GM12801 (cell line): ENCODE results near the gene ALDH9A1.

Experiments used
- TF ChIP-seq, protein P1 (sequence below): IDR thresholded peaks from one replicate; pipeline ENCODE4 v1.5.1; 2011; ENCODE audit warnings: control low read depth; ENCODE audit not compliant: insufficient read length; ENCODE audit errors: extremely low read depth

Gene ALDH9A1

DNA sequence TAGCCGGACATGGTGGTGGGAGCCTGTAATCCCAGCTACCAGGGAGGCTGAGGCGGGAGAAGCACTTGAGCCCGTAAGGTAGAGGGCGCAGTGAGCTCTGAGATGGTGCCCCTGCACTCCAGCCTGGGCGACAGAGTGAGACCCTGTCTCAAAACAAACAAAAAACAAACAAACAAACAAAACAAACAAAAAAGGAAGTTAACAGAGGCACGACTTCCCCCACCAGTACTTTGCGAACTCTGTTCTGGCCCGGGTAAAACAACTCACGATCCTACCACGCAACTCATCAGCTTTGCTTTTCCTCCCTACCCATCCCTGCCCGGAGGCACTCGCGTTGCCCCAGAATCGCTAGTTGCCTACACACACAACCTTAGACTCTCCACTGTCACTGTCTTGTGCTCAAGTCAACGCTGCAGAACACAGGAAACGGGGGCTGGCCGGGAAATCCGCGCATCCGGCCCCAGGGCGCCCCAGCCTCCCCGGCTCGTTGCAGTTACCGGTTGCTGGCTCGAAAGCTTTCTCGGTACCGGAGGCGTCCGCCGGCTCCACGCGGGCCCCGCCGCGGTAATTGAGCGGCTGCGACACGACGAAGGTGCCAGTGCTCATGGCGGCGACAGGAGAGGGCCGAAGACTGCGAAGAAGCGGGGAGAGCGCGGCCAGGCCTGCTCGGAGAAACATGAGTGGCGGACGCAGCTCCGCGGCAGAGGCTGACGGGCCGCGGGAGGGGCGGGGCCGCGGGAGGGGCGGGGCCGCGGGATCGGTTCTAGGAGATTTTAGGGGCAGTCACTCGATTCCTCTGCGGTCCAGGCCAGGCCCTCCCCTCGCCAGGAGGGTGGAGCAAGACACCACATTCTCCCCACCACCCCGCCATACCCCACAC is at the start of gene ALDH9A1:
TSS of gene ALDH9A1 (minus strand) at position 682 of the 880 bp plus-strand sequence. CDS start at position 678, 4 bp downstream.
- TF ChIP-seq, protein P1, sequence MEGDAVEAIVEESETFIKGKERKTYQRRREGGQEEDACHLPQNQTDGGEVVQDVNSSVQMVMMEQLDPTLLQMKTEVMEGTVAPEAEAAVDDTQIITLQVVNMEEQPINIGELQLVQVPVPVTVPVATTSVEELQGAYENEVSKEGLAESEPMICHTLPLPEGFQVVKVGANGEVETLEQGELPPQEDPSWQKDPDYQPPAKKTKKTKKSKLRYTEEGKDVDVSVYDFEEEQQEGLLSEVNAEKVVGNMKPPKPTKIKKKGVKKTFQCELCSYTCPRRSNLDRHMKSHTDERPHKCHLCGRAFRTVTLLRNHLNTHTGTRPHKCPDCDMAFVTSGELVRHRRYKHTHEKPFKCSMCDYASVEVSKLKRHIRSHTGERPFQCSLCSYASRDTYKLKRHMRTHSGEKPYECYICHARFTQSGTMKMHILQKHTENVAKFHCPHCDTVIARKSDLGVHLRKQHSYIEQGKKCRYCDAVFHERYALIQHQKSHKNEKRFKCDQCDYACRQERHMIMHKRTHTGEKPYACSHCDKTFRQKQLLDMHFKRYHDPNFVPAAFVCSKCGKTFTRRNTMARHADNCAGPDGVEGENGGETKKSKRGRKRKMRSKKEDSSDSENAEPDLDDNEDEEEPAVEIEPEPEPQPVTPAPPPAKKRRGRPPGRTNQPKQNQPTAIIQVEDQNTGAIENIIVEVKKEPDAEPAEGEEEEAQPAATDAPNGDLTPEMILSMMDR = no peak

DNA sequence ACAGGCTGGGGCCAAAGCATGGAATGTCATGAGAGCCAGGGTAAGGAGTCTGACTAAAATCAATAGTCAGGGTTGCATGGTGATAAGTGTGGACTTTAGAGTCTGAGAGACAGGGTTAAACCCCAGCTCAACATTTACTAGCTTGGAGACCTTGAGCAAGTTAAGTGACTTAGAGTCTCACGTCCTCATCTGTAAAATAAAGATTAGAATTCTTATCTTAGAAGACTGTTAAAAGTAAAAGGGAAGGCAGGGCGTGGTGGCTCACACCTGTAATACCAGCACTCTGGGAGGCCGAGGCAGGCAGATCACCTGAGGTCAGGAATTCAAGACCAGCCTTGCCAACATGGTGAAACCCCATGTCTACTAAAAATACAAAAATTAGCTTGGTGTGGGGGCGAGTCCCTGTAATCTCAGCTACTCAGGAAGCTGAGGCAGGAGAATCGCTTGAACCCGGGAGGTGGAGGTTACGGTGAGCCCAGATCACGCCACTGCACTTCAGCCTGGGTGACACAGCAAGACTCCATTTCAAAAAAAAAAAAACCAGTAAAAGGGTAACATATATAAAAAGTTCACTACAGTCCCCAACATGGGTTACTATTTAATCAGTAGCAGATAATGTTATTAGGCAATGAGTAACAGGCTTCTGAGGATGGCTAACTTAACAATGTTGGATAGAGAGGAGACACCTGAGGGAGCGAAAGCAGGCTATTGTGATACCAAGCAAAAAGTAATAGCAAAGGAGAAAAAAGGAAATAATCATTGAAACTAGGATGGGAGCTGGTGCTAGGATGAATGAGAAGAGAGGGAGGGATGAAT is 49.5 kb upstream of the ALDH9A1 start:
- TF ChIP-seq, protein P1 = no peak

DNA sequence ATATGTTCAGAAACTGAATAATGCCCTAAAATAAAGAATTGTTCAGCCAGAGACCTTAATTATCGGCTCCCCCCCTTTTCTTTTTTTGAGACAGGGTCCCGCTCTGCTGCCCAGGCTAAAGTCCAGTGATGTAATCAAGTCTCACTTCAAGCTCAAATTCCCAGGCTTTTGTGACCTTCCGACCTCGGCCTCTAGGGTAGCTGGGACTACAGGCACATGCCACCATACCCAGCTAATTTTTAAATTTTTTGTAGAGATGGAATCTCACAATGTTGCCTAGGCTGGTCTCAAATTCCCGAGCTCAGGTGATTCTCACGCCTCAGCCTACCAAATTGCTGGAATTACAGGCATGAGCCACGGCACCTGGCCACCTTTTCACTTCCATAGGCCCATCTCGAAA is 43.8 kb upstream of the ALDH9A1 start:
- TF ChIP-seq, protein P1 = no peak

DNA sequence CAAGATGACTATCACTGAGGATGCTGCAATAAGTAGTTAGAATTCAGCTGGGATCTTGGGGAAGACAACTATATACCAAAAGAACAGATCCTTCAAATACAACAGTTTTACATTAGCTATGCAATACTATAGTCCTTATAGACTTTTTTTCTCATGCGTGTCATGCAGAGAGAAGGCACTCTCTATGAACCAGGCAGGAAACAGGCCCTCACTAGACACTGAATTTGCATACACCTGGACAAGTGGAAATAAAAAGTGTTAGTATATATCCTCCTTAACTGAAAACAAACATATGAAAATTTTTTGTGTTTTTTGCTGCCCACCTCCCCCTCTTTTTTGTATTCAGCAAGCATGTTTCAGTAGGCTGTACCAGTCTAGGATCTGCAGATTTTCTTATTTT is 40.4 kb upstream of the ALDH9A1 start:
- TF ChIP-seq, protein P1 = no peak

DNA sequence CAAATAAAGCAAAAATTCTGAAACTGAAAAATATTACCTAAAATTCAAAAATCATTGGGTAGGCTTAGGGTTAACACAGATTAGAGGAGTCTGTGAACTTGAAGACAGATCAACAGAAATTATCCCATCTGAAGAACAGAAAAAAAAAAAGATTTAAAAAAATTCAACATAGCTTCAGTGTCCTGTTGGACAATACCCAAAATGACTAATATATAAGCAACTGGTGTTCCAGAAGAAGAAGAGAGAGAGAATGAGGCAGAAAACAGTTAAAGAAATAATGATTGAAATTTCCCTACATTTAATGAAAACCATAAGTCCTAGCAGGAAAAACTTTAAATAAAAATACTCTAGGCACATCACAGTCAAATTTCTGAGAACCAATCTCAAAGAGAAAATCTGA is 38.8 kb upstream of the ALDH9A1 start:
- TF ChIP-seq, protein P1 = no peak

DNA sequence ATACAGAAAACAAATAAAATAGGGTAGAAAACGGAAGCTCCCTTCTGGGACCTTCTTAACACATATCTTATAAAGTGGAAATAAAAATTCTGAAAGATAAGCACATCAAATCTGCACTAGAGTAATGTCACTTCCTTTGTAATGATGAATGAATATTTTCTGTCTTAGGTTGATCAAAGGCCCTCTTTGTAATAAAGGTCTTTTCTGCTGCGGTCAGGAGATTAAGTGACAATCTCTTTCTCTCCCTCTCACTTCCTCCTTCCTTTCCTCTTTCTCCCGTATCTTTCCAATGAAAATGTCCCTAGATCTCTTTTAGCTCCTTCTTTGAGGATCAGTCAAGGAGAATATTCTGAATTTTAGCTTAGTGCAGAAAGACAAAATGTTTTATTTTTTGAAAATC is 36.5 kb upstream of the ALDH9A1 start:
- TF ChIP-seq, protein P1 = no peak

DNA sequence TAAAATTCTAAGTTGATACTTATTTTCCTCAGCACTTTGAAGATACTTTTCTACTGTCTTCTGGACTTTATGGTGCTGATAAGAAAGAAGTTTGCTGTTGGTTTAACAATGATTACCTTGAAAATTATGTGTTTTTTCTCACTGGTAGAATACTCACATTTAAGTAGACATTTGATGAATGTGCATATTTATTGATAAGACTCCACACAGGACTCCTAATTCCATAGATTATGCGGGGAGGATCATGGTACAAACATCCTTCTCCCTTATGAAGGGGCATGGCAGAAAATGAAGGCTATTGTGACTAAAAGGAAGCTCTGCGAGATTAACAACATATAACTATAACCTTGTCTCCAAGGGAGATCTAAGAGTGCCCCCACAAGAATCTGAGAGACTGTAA is 28.5 kb upstream of the ALDH9A1 start:
- TF ChIP-seq, protein P1 = no peak
